ENCODE measurements around the gene CTBP1. TPM values are rescaled to one million over a fixed set of nuclear protein-coding genes. Genes with fewer than 3 reads are reported as not detected.
A peak's percentile ranks its signal among the peaks of the same experiment; 100 is the strongest.

The CTBP1 gene
- total and polyA plus RNA-seq, 9 of the 15 experiments (the other 6 are each of a cell fraction or from before 2014, with no cell fraction given), result 14.5 to 162 (median 68.2) TPM

- Histone ChIP-seq H3K79me2 (ENCODE audit: control insufficient read depth, insufficient read depth, low read length) (peaks cover 5% of the 10 kb centered on the region), H3K4me1 (replicated peaks in 1 of 2; ENCODE audit: control insufficient read depth in 2 of 2, insufficient read depth in 2 of 2, low read length in 2 of 2) (peaks cover 0 to 12% of the 10 kb centered on the region in 2 experiments; a peak in 1 of 5 replicates), H3K4me2 (ENCODE audit: insufficient read depth, low read length) (no peak overlapping the region), H3K27ac (ENCODE audit: extremely low read depth, low read depth, low read length) (no peak overlapping the region), H3K9ac (ENCODE audit: insufficient read depth in 1 of 2, low read depth in 2 of 2, low read length in 2 of 2) (no peak overlapping the region), H3K9me1 (ENCODE audit: control insufficient read depth, insufficient read depth, low read length) (no peaks in the 10 kb centered on the region), H3K36me3 (ENCODE audit: control insufficient read depth, insufficient read depth, low read length) (peaks cover 91% of the 10 kb centered on the region; the same call in 2 of the 3 replicates), H2AFZ (ENCODE audit: low read depth, low read length) (no peak overlapping the region), H4K20me1 (replicated peaks; ENCODE audit: control insufficient read depth, insufficient read depth, low read length) (no peaks in the 10 kb centered on the region), H3K27me3 (ENCODE audit: control insufficient read depth in 2 of 2, insufficient read depth in 2 of 2, low read length in 2 of 2) (no peaks in the 10 kb centered on the region), H3K4me3 (no peak overlapping the region), H3K9me3 (replicated peaks; ENCODE audit: control insufficient read depth, insufficient read depth, low read depth, low read length) (no peaks in the 10 kb centered on the region)
- in situ Hi-C loops (cut with MboI), result no loop called here
- intact Hi-C loops (cut with micrococcal nuclease), result no loop called here
- BruUV-seq (replicated peaks), result no TSS peak
- CTCF ChIA-PET (ENCODE audit: low intra/inter-chr PET ratio), result no interaction called here
- POLR2A ChIA-PET, result interaction anchor here (1.1 to 1.9 kb wide), 2 partner anchors 9 to 13 kb away, joined by 4 to 5 read pairs; no protein-coding TSS in a partner anchor
- ATAC-seq (no peak), DNase-seq (ENCODE audit: extremely low read depth in 1 of 4, low spot score in 3 of 4) (no peak), FAIRE-seq (no peak)
- WGBS (ENCODE audit: insufficient coverage, low coverage, missing lambda C conversion rate), result 96% methylated on average over 24 of the region's 24 CpGs
- TF ChIP-seq SPI1 (IDR thresholded peaks at IDR 0.05; ENCODE audit: borderline replicate concordance, low read depth, low read length) (no peak), MYNN (IDR thresholded peaks at IDR 0.05) (no peak), MYNN (CRISPR knock-in tag; IDR thresholded peaks at IDR 0.05) (no peak), NR4A1 (CRISPR knock-in tag; IDR thresholded peaks at IDR 0.05) (no peak), NR4A1 (tag; IDR thresholded peaks at IDR 0.05) (no peak), ZNF347 (CRISPR knock-in tag; IDR thresholded peaks at IDR 0.05; ENCODE audit: low read depth) (no peak), POLR2G (IDR thresholded peaks at IDR 0.05; ENCODE audit: low read depth, low read length) (peak; percentile 59), BACH1 (tag; IDR thresholded peaks at IDR 0.05) (no peak)
Measured at GRCh38 chr4:1234811-1235292, 14.1 kb downstream of the CTBP1 start.

Measured in K562 (cell line).